Measurements from ENCODE around the gene PTH1R. TPM values are rescaled to one million over a fixed set of nuclear protein-coding genes. Genes with fewer than 3 reads are reported as not detected.

PTH1R gene
- total and polyA plus RNA-seq, 10 of the 15 experiments (the other 5 are each of a cell fraction or from before 2014, with no cell fraction given): not detected

- no peak for TF ChIP-seq BCL3 (IDR thresholded peaks at IDR 0.05; ENCODE audit: borderline replicate concordance, insufficient read depth, low read depth, low read length, poor library complexity, severe bottlenecking)
- TF ChIP-seq EGR1 (IDR thresholded peaks at IDR 0.05; ENCODE audit: borderline replicate concordance in 1 of 2, low read depth in 2 of 2, low read length in 2 of 2): no peak
- no peak for TF ChIP-seq MYB (IDR thresholded peaks at IDR 0.05; ENCODE audit: borderline replicate concordance, low read depth, low read length)
- no peak for TF ChIP-seq CHD2 (IDR thresholded peaks at IDR 0.05; ENCODE audit: borderline replicate concordance, low read depth, low read length)
- TF ChIP-seq, protein P1, sequence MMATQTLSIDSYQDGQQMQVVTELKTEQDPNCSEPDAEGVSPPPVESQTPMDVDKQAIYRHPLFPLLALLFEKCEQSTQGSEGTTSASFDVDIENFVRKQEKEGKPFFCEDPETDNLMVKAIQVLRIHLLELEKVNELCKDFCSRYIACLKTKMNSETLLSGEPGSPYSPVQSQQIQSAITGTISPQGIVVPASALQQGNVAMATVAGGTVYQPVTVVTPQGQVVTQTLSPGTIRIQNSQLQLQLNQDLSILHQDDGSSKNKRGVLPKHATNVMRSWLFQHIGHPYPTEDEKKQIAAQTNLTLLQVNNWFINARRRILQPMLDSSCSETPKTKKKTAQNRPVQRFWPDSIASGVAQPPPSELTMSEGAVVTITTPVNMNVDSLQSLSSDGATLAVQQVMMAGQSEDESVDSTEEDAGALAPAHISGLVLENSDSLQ (IDR thresholded peaks at IDR 0.05): peak; percentile 92
- 0 out of 2 replicates have a peak, but pooled peaks have one; percentile 68 for TF ChIP-seq ZNF687 (IDR thresholded peaks at IDR 0.05)
- TF ChIP-seq RELA (IDR thresholded peaks at IDR 0.05; ENCODE audit: borderline replicate concordance, partially characterized antibody): no peak
- no peak for TF ChIP-seq SIX5 (IDR thresholded peaks at IDR 0.05; ENCODE audit: low read depth, low read length, severe bottlenecking)
- TF ChIP-seq IKZF1 (conservative IDR thresholded peaks at IDR 0.05): peak; percentile 91
- TF ChIP-seq SUPT20H (IDR thresholded peaks at IDR 0.05; ENCODE audit: borderline replicate concordance, control insufficient read depth, low read depth, low read length): no peak
- peak; percentile 80 for TF ChIP-seq SMARCA5 (IDR thresholded peaks at IDR 0.05)
- TF ChIP-seq CREM (IDR thresholded peaks at IDR 0.05; ENCODE audit: low read depth): no peak
- TF ChIP-seq MAX (IDR thresholded peaks at IDR 0.05; ENCODE audit: low read depth, low read length): no peak
- TF ChIP-seq MEF2B (IDR thresholded peaks at IDR 0.05; ENCODE audit: partially characterized antibody, poor library complexity, severe bottlenecking): peak; percentile 95
- TF ChIP-seq, protein P2, sequence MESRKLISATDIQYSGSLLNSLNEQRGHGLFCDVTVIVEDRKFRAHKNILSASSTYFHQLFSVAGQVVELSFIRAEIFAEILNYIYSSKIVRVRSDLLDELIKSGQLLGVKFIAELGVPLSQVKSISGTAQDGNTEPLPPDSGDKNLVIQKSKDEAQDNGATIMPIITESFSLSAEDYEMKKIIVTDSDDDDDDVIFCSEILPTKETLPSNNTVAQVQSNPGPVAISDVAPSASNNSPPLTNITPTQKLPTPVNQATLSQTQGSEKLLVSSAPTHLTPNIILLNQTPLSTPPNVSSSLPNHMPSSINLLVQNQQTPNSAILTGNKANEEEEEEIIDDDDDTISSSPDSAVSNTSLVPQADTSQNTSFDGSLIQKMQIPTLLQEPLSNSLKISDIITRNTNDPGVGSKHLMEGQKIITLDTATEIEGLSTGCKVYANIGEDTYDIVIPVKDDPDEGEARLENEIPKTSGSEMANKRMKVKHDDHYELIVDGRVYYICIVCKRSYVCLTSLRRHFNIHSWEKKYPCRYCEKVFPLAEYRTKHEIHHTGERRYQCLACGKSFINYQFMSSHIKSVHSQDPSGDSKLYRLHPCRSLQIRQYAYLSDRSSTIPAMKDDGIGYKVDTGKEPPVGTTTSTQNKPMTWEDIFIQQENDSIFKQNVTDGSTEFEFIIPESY (IDR thresholded peaks at IDR 0.05): no peak
- no peak for TF ChIP-seq HCFC1 (IDR thresholded peaks at IDR 0.05; ENCODE audit: low read length)
- no peak for TF ChIP-seq EP300 (IDR thresholded peaks at IDR 0.05; ENCODE audit: borderline replicate concordance in 1 of 2, control insufficient read depth in 1 of 2, low read depth in 2 of 2, low read length in 2 of 2)
- no peak for TF ChIP-seq NFIC (IDR thresholded peaks at IDR 0.05; ENCODE audit: low read depth, low read length)
Measured at GRCh38 chr3:46948830-46949671, 71.5 kb downstream of the PTH1R start (continued).

Data from GM12878 (cell line).